B cell (primary cell): ENCODE measurements around the gene PPP2R2C. TPM values are rescaled to one million over a fixed set of nuclear protein-coding genes. Genes with fewer than 3 reads are reported as not detected.

Experiments
- ATAC-seq: fragments of 200-7000 bp; cut with Tn5 transposase; one replicate; pipeline ENCODE4 v1.10.0; 2021; ENCODE audit warnings: low read depth, mild to moderate bottlenecking, moderate number of reproducible peaks, moderate library complexity
- CTCF ChIA-PET: fragments of 350-600 bp; sonication (Branson Sonifier 250); formaldehyde crosslinking; loops from one replicate; lab custom pipeline; 2021; ENCODE audit warnings: antibody characterized with exemption, inconsistent platforms; lab: Charles Lee
- POLR2A ChIA-PET: fragments of 350-600 bp; sonication (Branson Sonifier 250); formaldehyde crosslinking; loops from one replicate; lab custom pipeline; 2021; ENCODE audit warnings: antibody characterized with exemption; lab: Charles Lee
- DNase-seq: peaks from one replicate; pipeline ENCODE4 v3.0.0; 2013
- H2AFZ ChIP-seq: 2 replicates; pipeline ENCODE4 v1.6.1; 2012; ENCODE audit warnings: mild to moderate bottlenecking, low read depth, low read length; ENCODE audit not compliant: insufficient read depth, poor library complexity, severe bottlenecking
- H3K27ac ChIP-seq, 2 donors: 1 replicate in 1 of 2; 2 replicates in 1 of 2; pipeline ENCODE4 v1.5.1; 2012 to 2013; ENCODE audit warnings: low read length in 2 of 2, mild to moderate bottlenecking in 2 of 2, moderate library complexity in 1 of 2
- H3K27me3 ChIP-seq, 4 experiments: fragments of 200-600 bp in 1 of 4; sonication (generic) in 1 of 4; replicated peaks in 1 of 4; 1 replicate in 2 of 4; 2 replicates in 2 of 4; pipeline versions ENCODE4 v1.6.1 to v1.7.0; 2013 to 2016; ENCODE audit warnings: low read length in 3 of 4, mild to moderate bottlenecking in 2 of 4, mixed read lengths in 1 of 4, moderate library complexity in 1 of 4; ENCODE audit not compliant: insufficient read depth in 4 of 4, control insufficient read depth in 3 of 4; ENCODE audit errors: control extremely low read depth in 1 of 4
- H3K36me3 ChIP-seq, 2 experiments: replicated peaks in 1 of 2; 1 replicate in 1 of 2; 2 replicates in 1 of 2; pipeline versions ENCODE4 v1.6.1 to v1.7.1; 2013; ENCODE audit warnings: low read length in 1 of 2; ENCODE audit not compliant: insufficient read depth in 2 of 2, control insufficient read depth in 1 of 2; ENCODE audit errors: control extremely low read depth in 1 of 2, extremely low read depth in 1 of 2
- H3K4me1 ChIP-seq, 2 donors: fragments of 200-600 bp in 1 of 2; sonication (generic) in 1 of 2; 1 replicate in 1 of 2; 2 replicates in 1 of 2; pipeline versions ENCODE4 v1.5.1 to v1.6.1; 2013 to 2017; ENCODE audit warnings: low read length in 2 of 2; ENCODE audit not compliant: control insufficient read depth in 2 of 2, insufficient read depth in 2 of 2
- H3K4me2 ChIP-seq: replicated peaks from 2 replicates; pipeline ENCODE3; 2012; ENCODE audit warnings: mild to moderate bottlenecking, low read depth, low read length; ENCODE audit not compliant: poor library complexity, severe bottlenecking
- H3K4me3 ChIP-seq, 5 experiments: fragments of 200-600 bp in 1 of 5; sonication (generic) in 1 of 5; 1 replicate in 3 of 5; 2 replicates in 2 of 5; pipeline versions ENCODE4 v1.5.1 to v1.7.0; 2011 to 2016; ENCODE audit warnings: low read length in 4 of 5, mild to moderate bottlenecking in 4 of 5, low read depth in 2 of 5, control low read depth in 1 of 5, moderate library complexity in 1 of 5; ENCODE audit not compliant: insufficient read depth in 1 of 5; ENCODE audit errors: control extremely low read depth in 1 of 5, extremely low read depth in 1 of 5
- H3K79me2 ChIP-seq: fragments of 200-600 bp; sonication (generic); one replicate; pipeline ENCODE4 v1.6.0; 2016; ENCODE audit warnings: low read length; ENCODE audit not compliant: control insufficient read depth, insufficient read depth
- H3K9ac ChIP-seq: fragments of 200-600 bp; sonication (generic); 2 replicates; pipeline ENCODE4 v1.6.1; 2017; ENCODE audit warnings: mild to moderate bottlenecking, low read length, moderate library complexity
- H3K9me3 ChIP-seq, 3 donors: one replicate each; pipeline versions ENCODE4 v1.6.1 to v1.7.1; 2013; ENCODE audit warnings: low read length in 2 of 3; ENCODE audit not compliant: control insufficient read depth in 2 of 3, insufficient read depth in 1 of 3; ENCODE audit errors: control extremely low read depth in 1 of 3
- H4K20me1 ChIP-seq: 2 replicates; pipeline ENCODE4 v1.6.0; 2012; ENCODE audit warnings: mild to moderate bottlenecking, low read length; ENCODE audit not compliant: insufficient read depth, control insufficient read depth, poor library complexity, severe bottlenecking
- H3K27ac Mint-ChIP-seq: one replicate; pipeline ENCODE4 v1.8.0; 2021; ENCODE audit warnings: mixed read lengths
- H3K27me3 Mint-ChIP-seq: one replicate; pipeline ENCODE4 v1.8.0; 2021; ENCODE audit warnings: mixed read lengths
- H3K4me1 Mint-ChIP-seq: one replicate; pipeline ENCODE4 v1.8.0; 2021; ENCODE audit warnings: mixed read lengths
- H3K4me3 Mint-ChIP-seq: one replicate; pipeline ENCODE4 v1.8.0; 2021; ENCODE audit warnings: mixed read lengths
- H3K9me3 Mint-ChIP-seq: one replicate; pipeline ENCODE4 v1.8.0; 2022; ENCODE audit warnings: mixed read lengths; ENCODE audit not compliant: insufficient read depth
- EZH2 ChIP-seq: IDR thresholded peaks from 2 replicates; pipeline ENCODE4 v1.6.1; 2012; ENCODE audit warnings: borderline replicate concordance, low read depth, mild to moderate bottlenecking, moderate library complexity, low read length; ENCODE audit not compliant: insufficient read depth, poor library complexity, severe bottlenecking
- WGBS: methylation state at CpG from one replicate; pipeline ENCODE4 v1.1.5; 2013; ENCODE audit warnings: missing lambda C conversion rate; ENCODE audit not compliant: insufficient coverage; 5-methylcytosine and 5-hydroxymethylcytosine counted together
- intact Hi-C: fragments of 100-400 bp; cut with micrococcal nuclease; formaldehyde crosslinking; loops from one replicate; pipeline ENCODE4 v1.10.0; 2022
- polyA plus RNA-seq: library from polyadenylated mRNA; depleted of rRNA; stranded (reverse); fragments of >200 nt; gene quantifications from 2 replicates; pipeline ENCODE4 v1.2.3, GENCODE V29; 2012
- total RNA-seq, 2 donors: library from RNA; stranded (reverse); fragments of 120-200 nt in 1 of 2; gene quantifications; 1 replicate in 1 of 2; 2 replicates in 1 of 2; pipeline versions ENCODE4 v1.2.3 to v1.2.4, GENCODE V29; 2013 to 2022
- TF ChIP-seq, protein P1 (sequence below): fragments of 200-600 bp; IDR thresholded peaks from one replicate; pipeline ENCODE4 v1.8.0; 2022; ENCODE audit warnings: antibody characterized with exemption, mild to moderate bottlenecking

PPP2R2C gene
- total and polyA plus RNA-seq, 2 donors (not counting 1 experiment from before 2014, with no cell fraction given) = not detected

DNA sequence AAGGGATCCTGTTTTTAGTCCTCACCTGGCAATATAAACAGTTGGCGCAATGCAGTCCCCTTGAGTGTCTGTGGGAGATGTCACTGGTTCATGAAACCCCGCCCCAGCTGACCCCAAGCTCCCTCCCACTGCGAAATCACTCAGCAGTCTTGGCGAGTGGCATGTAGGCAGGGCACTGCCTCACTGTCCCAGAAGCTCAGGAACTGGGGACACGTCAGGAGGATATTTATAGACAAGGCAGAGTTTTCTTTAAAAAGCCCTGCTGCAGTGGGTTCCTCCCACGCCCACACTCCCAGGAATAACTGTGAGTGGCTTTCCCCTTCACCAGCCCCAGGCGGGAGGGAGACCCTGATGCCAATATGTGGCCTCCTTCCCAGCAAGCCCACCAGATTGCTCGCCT is 44.3 kb upstream of the PPP2R2C start:
- intact Hi-C loops = no loop called here
- peaks cover 19% of the 10 kb centered on the region for H3K27me3 Mint-ChIP-seq
- CTCF ChIA-PET = no interaction called here
- H3K4me3 Mint-ChIP-seq = no peak overlapping the region
- no peak overlapping the region for H3K4me2 ChIP-seq
- WGBS = 60% methylated on average over 4 of the region's 8 CpGs
- no peaks in the 10 kb centered on the region for H3K79me2 ChIP-seq
- H3K27me3 ChIP-seq = no peaks in the 10 kb centered on the region
- H3K9me3 ChIP-seq = peaks cover 0 to 15% (median 0%) of the 10 kb centered on the region in 3 donors
- POLR2A ChIA-PET = no interaction called here
- no peaks in the 10 kb centered on the region for H4K20me1 ChIP-seq
- no peaks in the 10 kb centered on the region for H3K36me3 ChIP-seq
- no peak overlapping the region for H3K9ac ChIP-seq
- H3K4me3 ChIP-seq = no peak overlapping the region
- DNase-seq = no peak
- no peak overlapping the region for H3K27ac ChIP-seq
- no peaks in the 10 kb centered on the region for H3K9me3 Mint-ChIP-seq
- no peak for TF ChIP-seq EZH2
- TF ChIP-seq, protein P1, sequence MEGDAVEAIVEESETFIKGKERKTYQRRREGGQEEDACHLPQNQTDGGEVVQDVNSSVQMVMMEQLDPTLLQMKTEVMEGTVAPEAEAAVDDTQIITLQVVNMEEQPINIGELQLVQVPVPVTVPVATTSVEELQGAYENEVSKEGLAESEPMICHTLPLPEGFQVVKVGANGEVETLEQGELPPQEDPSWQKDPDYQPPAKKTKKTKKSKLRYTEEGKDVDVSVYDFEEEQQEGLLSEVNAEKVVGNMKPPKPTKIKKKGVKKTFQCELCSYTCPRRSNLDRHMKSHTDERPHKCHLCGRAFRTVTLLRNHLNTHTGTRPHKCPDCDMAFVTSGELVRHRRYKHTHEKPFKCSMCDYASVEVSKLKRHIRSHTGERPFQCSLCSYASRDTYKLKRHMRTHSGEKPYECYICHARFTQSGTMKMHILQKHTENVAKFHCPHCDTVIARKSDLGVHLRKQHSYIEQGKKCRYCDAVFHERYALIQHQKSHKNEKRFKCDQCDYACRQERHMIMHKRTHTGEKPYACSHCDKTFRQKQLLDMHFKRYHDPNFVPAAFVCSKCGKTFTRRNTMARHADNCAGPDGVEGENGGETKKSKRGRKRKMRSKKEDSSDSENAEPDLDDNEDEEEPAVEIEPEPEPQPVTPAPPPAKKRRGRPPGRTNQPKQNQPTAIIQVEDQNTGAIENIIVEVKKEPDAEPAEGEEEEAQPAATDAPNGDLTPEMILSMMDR = no peak
- no peaks in the 10 kb centered on the region for H3K4me1 ChIP-seq
- H3K4me1 Mint-ChIP-seq = no peaks in the 10 kb centered on the region
- no peak overlapping the region for H3K27ac Mint-ChIP-seq
- ATAC-seq = no peak
- no peak overlapping the region for H2AFZ ChIP-seq

GRCh38 chr4:6516281-6516680 is 43.9 kb upstream of the PPP2R2C start:
- DNase-seq (no peak), ATAC-seq (no peak)
- Histone ChIP-seq H3K4me1 (no peaks in the 10 kb centered on the region), H3K79me2 (no peaks in the 10 kb centered on the region), H3K9ac (no peak overlapping the region), H3K27ac (no peak overlapping the region), H3K4me3 (no peak overlapping the region), H4K20me1 (no peaks in the 10 kb centered on the region), H2AFZ (no peak overlapping the region), H3K27me3 (no peaks in the 10 kb centered on the region), H3K36me3 (no peaks in the 10 kb centered on the region), H3K9me3 (peaks cover 0 to 11% (median 0%) of the 10 kb centered on the region in 3 donors), H3K4me2 (no peak overlapping the region)
- Mint-ChIP-seq H3K27ac (no peak overlapping the region), H3K27me3 (peaks cover 18% of the 10 kb centered on the region), H3K4me1 (no peaks in the 10 kb centered on the region), H3K9me3 (no peaks in the 10 kb centered on the region), H3K4me3 (no peak overlapping the region)
- no peak for TF ChIP-seq EZH2
- TF ChIP-seq, protein P1 = no peak
- 84% methylated on average over 9 of the region's 9 CpGs for WGBS
- ChIA-PET CTCF (no interaction called here), POLR2A (no interaction called here)
- intact Hi-C loops = no loop called here
